NCI-H82 treated with DMSO at 0.1 percent for 48 hours (cell line): ENCODE measurements around the gene SMCHD1.
A peak's percentile ranks its signal among the peaks of the same experiment; 100 is the strongest.

Experiments used
- DNase-seq: peaks from one replicate; lab custom pipeline; 2025; ENCODE audit not compliant: unreplicated experiment; lab: John Stamatoyannopoulos, UW

SMCHD1 gene

DNA sequence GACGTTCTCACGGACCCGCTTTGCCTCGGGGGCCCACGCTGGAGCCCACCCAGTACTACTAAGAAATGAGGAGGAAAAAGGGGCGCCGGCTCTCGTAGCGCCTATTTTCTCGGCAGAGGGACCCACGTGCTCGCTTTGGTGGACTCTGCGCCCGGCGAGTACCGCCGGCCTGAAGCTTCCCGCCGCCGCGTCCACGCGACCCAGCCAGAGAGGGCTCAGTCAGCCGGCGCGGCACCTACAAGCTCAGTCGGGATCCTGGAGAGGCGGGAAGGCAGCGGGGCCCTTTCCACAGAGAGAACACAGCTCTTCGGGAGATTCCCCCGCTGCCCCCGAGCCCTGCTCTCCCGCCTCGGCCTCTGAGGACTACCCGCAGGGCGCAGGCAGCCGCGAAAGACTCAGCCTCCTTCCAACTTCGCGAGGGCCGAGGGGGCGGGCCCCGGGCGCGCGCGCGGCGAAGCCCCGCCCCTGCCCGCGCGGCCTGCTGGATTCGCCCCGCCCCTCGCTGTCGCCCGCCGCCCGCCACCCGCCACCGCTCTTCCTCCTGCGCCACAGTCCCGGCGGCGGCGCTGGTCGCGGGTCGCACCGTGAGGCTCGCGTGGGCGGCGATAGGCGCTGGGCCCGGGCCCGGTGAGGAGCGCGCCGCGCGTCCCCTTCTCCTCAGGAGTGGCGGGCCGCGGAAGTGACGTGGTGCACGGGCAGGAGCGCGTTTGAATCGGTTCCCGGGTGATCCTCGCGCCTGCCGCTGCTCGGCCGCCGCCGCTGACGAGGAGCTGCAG lies at the start of gene SMCHD1:
Gene SMCHD1 (plus strand): TSS at position 549 of the 776 bp plus-strand sequence. CDS start 350 bp downstream, outside the sequence.
- peak; percentile 42 for DNase-seq

DNA sequence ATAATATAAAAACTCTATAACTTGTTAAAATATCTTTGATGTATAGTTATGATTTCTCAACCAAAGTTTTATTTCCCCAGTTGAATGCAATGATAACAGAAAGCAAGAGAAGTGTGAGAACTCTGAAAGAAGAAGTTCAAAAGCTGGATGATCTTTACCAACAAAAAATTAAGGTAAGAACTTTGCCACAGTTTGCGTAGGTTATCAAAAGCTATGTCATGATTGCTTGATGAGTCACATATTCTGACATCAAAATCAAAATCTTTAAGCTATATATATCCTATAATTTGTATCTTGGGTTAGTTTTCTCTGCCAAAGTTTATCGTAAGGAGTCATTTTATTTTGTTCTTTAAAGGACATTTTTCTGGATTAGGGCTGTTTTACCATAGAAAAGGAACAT lies 49.2 kb upstream of the SMCHD1 start:
- DNase-seq, result no peak

DNA sequence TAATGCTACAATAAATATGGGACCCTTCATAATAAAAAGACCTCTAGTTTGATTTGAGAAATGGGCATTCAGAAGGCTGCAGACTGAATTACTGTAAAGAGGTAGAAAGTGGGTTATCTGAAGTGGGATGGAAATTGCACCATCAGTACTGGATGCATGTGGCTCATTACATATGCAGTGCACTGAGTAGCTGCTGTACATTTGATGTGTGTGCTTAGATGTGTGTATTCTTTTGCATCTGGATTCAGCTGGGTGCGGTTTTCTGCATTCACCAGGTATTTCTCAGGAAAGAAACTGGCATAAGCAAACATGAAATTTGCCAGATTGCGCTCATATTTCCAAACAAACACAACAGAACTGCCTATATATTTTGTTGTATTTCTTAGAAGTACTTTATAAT lies 45.9 kb upstream of the SMCHD1 start:
- no peak for DNase-seq

DNA sequence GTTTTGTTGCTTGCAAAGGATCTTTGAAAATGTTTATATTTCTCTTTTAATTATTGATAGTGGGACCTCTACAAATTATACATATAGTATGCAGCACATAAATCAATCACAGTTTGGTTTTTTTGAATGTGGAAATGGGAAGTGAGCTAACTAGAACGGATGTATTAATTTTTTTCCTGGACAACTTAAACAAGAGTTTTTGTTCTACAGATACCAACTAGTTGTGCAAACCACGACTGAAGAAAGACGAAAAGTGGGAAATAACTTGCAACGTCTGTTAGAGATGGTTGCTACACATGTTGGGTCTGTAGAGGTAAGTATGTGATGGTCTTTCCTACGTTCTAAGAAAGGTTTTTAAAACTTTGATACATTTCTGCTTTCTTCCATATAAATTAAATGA lies 45.0 kb upstream of the SMCHD1 start:
- no peak for DNase-seq

DNA sequence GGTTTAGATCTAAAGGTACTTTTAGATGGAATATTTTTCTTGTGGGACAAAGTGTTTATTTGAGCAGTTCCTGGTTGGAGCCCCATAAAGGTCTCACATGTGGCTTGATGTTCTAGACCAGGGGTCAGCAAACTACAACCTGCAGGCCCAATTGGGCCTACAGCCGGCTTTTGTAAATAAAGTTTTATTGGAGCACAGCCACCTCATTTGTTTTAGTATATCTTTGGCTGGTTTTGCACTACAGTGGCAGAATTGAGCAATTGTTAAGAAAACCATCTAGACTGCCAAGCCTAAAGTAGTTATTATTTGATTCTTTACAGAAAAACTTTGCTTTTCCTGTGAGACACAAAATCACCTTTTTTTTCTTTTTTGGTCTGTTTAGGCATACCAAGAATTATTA lies 42.5 kb upstream of the SMCHD1 start:
- DNase-seq, result no peak

DNA sequence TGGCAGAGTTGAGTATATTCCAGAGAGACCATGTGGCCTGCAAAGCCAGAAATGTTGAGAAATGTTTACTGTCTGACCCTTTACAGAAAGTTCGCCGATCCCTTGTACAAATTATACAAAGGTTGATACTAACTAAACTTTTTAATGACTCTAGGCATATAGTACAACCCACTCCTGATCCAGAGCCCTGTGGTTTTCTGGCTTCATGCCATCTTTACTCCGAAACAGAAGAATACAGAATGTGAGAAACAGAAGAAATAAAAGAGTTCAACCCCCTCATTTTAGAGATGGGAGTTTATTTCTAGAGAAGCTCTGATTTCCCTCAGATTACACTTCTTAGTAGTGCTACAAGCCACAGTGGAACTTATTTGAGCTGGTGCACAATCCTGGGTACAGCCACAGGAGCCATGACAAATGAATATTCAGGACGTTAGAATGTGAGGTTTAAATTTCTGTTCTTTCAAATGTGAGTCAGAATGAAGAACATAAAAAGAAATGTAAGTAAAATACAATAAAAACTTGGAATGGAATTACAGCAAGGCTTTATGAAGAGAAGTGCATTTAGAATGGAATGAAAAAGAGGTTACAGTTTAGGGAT lies 38.0 kb upstream of the SMCHD1 start:
- DNase-seq, result no peak

DNA sequence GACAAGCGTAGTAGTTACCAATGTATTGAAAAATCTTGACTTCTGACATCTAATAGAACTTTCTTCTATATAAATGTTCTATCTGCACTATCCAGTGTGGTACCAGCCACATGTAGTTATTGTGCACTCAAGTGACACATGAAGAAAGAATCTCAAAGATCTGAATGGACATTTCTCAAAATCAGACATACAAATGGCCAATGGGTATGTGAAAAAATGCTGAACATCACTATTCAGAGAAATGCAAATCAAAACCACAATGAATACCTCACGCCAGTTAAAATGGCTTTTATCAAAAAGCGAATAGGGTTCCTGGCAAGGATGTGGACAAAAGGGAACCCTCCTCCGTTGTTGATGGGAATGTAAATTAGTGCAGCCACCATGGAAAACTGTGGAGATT lies 37.5 kb upstream of the SMCHD1 start:
- DNase-seq, result no peak

DNA sequence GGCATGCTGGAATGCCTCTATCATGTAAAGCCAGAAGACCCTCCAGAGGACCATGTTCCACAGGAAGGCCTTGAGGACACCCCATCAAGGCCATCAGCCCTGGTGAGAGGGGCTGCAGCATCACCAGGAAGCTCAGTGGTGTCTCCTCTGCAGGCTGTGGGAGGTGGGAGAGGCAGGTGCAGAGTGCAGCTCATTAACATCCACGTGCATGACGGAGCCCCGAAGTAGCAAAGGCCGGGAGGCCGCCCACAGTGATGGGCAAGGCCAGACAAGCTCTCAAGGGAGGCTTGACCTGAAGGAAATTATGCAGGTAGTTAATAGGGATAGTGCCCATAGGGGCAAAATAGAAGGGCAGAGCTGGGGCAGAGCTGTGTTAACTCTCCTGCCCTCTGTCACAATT lies 30.3 kb upstream of the SMCHD1 start:
- DNase-seq, result no peak

DNA sequence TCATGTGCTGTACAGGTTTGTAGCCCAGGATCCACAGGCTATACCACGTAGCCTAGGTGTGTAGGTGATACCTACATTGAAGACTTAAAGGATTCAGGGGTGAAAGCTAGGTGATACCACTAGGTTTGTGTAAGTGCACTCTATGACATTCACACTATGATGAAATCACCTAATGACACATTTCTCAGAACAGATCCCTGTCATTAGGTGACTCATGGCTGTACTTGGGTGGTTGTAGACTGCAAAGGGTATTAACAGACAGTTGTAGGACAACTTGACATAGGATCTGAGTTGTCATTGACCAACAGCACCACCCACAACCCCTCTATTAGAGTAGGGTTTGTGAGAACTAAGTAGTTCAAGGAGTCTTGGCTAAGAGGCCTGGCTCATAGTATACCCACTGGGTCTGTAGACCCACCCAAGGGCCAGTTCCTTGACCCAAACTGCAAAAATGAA lies 27.7 kb upstream of the SMCHD1 start:
- no peak for DNase-seq

DNA sequence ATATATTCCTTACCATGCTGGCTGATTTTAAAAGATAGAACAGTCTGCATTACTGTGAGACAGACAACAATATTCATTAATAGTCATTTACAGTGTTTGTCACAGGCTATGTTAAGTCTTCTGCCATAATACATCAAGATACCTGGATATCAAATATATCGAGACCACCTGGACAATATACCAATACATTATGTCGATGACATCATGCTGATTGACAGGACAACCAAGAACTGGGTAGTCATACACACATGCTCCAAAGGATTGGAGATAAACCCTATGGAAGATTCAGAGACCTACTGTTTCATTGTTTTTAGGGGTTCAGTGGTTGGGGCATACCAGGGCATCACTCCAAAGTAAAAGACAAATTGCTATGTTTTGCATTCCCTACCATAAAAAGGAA lies 26.5 kb upstream of the SMCHD1 start:
- DNase-seq, result no peak

DNA sequence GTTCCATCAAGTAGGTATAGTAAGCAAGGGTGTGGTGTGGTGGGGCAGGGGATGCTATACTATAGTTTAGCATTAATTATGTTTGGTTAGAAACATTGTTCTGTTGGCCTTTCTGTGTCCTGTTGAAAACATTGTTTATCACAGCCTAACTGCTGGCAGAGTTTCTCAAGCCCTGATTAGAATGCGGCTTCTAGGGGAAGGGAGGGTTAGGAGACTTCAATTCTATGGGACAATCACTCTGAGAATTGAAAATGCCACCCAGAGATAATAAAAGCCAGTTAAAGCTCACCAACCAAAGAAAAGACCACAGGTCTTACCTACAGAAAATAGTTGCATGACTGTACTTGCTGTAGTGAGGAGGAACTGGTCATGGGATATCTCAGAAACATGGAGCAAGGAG lies 19.9 kb upstream of the SMCHD1 start:
- DNase-seq, result no peak

DNA sequence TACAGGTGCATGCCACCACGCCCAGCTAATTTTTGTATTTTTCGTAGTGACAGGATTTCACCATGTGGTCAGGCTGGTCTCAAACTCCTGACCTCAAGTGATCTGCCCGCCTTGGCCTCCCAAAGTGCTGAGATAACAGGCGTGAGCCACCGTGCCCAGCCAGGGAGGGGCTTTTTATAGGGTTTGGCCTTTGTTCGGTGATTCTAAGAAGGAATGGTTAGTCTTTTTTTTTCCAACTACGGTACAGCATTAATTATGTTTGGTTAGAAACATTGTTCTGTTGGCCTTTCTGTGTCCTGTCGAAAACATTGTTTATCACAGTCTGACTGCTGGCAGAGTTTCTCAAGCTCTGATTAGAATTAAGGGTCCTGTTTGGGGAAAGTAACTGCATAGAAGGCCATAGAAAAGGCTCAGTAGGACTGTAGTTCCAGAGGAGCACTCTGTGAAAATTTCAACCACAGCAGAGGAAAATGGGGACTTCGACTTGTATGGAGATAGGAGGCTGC lies 19.3 kb upstream of the SMCHD1 start:
- DNase-seq, result no peak

DNA sequence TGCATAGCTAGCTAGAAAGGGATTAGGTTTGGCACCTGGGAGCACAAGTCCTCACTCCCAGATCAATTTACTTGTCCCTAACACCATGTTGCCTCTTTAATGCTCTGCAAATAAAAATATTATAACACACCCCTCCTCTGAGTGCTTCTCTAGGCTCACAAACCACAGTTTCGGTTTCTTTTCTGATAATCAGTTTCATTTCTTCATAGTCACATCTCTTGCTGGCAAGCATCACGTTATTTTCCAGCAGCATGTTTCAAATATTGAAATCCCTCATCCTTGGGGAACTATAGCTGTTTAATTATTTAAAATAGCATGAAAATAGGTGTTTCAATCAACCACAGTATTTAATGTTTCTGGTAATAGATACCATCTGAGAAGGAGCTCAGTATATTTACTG lies 13.9 kb upstream of the SMCHD1 start:
- DNase-seq, result no peak

DNA sequence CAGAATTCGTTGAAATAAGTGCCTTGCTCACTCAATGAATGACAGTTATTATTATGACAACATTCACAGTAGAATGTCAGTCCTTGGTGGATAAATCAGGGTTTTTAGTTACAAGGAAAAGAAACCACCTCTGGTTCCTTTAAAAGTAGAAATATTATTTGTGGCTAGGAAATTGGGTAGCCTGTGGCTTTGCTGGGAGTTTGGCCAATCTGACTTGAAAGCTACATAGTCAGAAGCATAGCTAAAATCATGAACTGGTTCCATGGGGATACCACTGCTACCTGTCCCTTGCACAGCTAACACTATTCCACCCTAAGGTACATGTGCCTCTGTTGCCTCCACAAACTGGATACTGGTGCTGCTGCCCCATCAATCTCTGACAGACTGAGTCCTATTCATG lies 12.8 kb upstream of the SMCHD1 start:
- DNase-seq, result no peak

DNA sequence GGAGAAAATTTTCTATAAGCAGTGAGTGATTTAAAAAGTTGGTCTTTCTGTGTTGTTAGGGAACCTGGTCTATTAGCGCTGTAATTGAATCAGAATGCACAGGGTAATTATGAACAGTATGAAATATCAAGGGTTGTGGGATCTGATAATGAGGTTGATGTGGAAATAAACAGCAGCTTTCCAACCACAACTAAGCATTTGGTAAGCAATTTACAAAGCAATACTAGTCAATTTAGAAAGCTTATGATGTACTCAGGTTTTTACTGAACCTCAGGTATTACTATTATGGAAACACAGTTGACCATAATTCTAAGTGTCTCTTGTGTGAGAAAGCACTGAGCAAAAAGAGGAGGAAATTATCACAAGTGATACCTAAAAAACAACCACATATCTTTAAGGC lies 11.0 kb upstream of the SMCHD1 start:
- no peak for DNase-seq

DNA sequence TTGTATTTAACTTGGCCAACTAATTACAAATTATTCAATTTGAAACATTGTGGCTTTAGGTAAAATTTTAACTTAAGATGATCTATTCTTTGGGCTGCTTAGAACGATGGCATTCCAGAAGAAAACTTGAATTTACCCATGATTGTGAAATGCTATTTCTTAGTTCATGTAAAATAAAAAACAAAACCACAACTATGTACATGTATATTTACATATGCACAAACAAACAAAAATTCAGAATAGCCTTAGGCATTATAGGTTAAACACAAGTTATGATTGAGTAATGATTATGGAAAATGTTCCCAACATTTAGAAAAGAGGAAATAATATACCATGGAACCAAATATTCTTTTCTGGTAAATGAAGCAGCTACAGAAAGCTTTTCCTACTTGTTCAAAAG lies 3.5 kb upstream of the SMCHD1 start:
- no peak for DNase-seq

DNA sequence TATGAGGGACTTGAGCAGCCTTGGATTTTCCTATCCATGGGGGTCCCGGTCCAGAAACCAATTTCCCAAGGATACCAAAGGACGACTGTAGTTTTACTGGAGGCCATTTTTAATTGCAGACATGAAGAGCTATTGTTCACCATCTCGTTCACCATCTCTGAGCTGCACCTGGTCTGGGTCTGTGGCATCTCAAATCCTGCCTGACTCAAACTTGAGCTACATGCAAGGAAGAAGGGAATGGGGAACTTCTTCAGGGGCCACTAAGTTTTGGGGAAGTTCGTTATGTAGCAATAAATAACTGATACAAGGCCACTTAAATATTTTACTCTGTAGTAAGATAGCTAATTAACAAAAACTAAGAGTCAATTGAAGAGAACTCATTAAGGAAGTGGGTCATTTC lies 2.1 kb upstream of the SMCHD1 start:
- DNase-seq, result no peak

DNA sequence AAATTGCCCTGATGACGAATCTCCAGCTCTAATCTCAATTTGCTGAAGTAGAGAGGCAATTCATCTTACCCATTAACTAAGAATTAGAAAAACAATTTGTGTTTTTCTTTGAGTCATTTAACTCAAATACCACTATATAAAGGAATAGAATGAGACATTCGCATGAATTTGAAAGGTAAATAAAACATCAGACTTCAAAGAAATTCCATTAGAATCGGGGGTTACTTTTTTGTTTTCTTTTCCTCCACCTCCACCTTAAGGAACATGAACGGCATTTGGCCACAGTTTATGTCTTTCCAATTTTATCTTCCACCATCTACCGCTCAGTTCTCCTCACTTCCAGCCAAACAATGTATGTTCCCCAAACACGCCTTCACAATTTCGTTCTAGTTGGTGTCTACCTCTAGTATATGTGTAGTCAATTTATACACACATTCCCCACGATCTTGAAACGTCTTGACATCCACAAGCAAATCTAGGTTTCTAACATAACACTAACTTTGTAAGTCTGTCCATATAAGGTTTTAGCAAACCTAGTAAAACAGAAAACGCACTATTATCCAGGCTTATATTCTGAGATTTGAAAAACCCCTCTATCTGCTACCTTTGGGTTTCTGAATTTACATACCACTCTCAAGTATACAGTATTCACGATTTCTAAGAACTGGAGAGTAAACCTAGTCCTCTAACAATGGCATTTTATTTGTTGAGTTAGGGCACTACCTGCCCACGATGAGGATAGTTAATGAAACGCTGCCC lies 1.2 kb upstream of the SMCHD1 start:
- no peak for DNase-seq

DNA sequence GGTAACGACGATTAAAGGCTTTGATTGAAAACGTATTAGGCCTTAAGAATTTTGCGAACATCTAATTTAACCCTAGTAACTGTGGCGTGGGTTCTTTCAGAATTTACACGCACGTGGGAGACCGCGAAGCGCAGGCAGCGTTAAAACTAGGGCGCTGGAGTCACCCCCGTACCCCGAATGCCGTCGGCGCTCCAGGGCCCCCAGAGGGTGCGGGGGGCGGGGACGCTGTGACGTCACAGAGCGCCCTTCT lies 673 bp upstream of the SMCHD1 start:
- no peak for DNase-seq

DNA sequence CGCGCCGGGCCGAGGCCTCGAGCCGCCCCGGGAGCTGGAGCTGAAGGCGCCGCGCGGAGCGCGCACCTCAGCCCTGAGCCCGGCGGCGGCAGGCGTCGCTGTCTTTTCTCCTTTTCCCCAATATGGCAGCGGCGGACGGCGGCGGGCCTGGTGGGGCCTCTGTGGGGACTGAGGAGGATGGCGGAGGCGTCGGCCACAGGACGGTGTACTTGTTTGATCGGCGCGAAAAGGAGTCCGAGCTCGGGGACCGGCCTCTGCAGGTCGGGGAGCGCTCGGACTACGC lies 369 bp downstream of the SMCHD1 start:
- DNase-seq, result no peak

DNA sequence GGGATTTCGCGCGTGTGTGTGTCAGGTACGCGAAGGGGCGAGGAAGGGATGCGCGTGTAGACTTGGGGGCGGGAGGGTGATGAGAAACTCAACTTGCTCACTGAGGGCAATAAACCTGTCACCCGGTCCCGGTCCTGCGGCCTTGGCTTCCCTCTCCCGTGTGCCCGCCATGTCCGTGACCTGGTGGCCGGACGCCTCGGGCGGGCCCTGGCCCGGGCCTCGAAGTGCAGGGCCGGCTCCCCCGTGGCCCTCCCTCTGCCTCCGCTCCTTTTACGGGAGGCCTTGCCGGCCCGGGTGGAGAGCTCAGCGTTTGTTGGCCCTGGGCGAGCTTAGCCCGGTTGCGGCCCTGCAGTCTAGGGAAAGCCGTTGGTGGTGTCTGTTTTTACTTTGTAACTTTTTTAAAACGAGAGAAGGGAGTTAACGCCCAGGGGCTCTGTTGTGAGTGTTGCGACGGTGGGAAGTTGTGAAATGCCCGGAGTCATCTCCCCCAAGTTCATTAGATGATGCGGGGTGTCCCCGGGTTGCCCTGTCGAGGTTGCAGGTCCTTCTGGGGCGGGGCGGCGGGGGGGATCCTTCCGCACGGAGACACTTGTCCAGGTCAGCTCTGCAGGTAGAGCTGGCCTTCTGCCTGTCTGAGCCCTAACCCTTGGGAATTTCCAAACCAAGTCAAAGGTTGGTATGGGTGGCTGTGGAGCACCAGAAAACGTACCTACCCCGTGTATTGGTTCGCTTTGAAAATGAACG lies 883 bp downstream of the SMCHD1 start:
- no peak for DNase-seq
